Midbrain (tissue), 1 donor: Measurements from ENCODE around the gene LONRF2.
A peak's percentile ranks its signal among the peaks of the same experiment; 100 is the strongest.

Source experiments
- DNase-seq: peaks from one replicate; lab custom pipeline; 2025; lab: John Stamatoyannopoulos, UW

The LONRF2 gene

DNA sequence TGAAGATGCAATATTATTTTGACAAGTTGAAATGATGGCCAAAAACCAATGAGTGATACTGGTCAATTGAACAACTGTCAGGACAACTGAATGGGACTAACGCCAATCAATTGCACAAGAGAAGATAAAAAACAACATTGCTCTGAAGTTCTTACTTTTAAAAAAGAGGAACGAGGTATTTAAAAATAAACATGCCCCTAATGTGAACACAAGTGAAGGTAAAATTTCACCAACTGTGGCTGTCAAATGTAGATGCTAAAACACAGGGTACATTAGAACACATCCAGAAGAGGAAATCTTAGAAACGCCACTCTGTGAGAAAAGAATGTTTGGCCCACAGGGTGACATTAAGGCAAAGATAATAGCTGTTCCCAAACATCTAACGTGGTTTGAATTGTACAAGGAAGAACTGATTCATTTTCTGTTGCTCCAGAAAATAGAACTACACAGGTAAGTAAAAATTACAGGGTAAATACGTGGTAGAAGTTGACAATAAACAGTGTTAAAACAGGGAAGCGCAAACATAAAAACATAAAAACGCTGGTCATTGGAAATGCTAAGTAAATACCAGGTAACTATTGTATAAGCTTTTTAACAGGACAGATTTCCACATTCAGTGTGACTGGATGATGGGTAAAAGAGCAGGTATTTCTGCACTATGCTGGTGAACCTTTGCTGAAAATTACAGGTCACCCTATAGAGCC, 20.3 kb downstream of the LONRF2 start:
- DNase-seq, result no peak

DNA sequence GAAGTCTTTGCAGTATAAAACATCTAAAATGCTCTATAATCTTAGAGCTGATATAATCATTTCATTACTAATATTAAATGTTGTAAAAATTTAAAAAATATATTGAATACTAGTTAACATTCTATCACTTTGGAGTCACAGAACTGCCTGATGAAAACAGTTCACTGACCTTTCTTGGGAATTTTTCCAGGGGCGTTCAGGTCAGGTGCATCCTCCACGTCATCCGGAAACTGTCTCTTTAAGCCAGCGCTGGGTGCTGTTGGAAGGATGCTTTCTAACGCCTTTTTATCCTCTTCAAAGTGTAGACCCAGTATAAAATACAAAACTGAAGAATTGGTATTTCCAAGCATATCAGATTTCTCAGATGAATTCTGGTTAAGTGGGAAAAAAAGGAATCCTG, 22.8 kb downstream of the LONRF2 start:
- DNase-seq, result no peak

DNA sequence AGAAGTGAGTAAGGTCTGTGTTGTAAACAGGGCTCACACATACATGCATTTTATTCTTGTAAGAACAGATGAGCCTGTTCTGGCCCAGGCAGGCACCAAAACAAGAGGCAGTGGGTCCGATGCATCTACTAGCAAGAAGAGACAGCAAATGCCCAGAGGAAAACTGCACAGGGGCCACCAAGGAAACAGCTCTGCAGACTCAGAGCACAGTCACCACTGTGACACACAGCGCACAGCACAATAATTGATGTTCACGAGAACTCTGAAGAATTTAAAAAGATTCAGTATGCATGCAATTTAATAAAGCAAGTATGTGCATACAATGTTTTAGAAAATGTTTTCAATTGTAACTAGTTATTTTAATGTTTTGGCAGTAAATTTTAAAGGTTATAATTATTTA, 24.8 kb downstream of the LONRF2 start:
- no peak for DNase-seq

DNA sequence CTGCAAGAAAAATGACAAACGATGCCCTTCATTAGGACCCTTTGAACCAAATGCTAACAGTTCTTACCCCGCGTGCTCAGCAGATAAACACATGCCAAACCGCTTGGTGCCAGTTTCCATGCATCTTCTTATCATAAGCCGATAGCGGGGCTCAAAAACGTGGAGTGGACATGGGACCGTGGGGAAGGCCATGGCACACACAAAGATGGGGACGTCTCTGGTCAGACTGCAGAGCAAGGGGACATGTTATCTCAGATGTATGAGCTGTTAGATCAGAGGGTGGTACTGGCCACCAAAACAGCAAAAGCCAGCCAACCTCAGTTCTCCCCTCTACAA, 28.2 kb downstream of the LONRF2 start:
- no peak for DNase-seq

DNA sequence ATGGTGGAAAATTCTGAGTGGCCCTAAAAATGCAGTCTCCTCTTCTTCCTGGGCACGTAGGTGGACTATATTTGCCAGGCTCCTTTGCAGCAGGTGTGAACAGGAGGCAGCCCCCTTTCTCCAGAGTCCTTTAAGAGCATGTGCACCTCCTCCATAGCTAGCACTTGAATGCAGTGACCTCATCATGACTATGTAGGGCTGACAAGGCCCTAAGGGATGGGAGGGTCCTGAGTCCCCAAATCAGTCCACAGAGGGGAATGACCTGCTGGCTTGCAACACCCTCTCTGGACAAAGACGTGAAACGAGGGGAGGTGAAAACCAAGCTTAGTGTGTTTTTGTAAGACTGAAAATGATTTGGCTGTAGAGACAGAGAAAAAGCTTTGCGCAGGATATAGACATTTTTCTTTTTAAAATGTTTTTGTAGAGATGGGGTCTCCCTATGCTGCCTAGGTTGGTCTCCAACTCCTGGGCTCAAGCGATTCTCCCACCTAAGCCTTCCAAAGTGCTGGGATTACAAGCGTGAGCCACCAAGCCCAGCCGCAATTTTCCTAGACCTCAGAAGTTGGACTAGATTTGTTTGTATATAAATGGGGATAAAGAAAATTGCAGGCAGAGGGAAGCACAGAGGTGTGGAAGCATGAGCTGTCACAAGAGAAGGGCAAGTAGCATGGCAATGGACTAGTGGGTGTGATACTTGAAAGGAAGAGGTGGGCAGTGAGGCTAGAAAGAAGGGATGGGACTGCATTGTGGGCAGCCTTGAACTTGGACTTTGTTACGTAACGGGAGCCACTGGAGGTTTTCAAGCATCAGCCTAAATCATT, 28.8 kb downstream of the LONRF2 start:
- DNase-seq, result no peak

DNA sequence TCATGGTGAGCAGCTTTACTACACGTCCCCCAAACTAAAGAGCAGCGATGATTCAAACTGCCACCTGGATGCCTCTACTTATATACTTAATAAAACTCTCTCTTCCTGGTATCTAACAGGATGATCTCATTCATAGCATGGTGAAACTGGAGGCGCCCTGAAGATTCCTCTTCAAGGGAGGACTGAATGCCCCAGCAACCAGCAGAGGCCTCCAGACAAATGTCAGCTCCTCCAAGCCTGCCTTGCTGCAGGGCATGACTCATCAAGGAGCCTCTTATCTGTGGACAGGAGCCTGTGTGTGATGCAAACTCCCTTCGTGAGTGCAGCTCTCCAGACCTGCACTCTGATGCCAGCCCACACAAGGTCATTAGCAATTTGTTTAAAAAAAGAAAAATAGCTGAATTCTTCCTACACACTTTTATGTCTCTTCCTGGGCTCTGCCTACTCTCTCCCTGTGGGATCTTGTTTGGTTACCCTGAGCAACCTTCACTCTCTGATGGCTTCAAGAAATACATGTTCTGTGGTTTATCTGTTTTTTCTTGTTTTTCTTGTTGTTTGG, 30.2 kb downstream of the LONRF2 start:
- no peak for DNase-seq

DNA sequence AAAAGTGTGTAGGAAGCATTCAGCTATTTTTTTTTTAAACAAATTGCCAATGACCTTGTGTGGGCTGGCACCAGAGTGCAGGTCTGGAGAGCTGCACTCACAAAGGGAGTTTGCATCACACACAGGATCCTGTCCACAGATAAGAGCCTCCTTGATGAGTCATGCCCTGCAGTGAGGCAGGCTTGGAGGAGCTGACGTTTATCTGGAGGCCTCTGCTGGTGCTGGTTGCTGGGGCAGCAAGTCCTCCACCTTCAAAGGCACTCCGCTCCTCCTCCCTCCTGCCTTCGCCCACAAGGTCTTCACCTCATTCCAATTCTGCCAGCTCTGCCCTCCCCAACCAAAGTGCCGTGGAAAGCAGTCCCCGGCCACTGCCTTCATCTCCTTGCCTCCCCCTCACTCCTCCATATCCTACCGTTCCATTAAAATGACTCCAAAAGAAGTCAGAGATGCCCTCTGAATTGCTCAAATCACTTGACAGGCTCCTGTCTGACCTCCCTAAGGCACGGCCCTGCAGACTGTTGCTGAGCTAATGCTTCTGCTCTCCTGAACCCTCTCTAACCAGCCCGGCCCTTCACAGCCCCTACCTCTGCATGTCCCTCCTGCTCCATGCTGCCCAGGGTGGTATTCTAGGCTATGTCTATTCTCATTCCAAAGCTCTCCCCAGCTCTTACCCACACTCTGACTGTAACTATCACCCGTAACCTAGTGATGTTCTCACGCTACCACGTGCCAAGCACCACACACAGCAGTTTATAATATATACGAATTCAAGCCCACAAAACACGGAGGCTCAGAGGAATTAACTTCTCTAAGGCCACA, 30.9 kb downstream of the LONRF2 start:
- DNase-seq, result peak; percentile 7

DNA sequence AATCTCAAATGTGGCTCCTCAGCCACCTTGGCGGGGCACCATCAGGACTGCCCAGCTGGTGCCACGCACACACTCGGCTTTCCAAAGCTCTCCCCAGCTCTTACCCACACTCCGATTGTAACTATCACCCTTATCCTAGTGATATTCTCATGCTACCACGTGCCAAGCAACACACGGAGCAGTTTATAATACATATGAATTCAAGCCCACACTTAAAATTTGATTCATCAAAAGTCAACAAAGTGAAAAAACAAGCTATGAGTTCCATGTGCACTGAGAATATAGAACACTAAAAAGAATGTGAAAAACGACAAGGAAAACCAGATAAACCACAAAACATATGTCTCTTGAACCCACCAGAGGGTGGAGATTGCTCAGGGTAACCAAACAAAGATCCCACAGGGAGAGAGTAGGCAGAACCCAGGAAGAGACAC, 31.6 kb downstream of the LONRF2 start:
- no peak for DNase-seq

DNA sequence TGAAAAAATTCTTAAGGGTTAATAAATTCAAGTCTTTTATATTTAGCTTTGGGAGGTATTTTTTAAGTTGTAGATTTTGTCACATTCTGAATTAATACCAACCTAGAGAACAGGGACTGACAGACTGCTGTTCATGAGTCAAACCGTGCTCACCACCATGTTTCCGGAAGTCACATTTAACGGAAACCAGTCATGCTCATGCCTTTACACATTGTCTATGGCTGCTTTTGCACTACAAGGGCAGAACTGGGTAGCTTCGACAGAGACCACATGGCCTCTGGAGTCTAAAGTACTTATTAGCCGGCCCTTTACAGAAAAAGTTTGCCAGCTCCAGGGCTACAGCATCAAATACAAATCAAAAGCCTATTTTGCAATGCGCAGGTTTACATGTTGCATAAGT, 33.3 kb downstream of the LONRF2 start:
- DNase-seq, result no peak

DNA sequence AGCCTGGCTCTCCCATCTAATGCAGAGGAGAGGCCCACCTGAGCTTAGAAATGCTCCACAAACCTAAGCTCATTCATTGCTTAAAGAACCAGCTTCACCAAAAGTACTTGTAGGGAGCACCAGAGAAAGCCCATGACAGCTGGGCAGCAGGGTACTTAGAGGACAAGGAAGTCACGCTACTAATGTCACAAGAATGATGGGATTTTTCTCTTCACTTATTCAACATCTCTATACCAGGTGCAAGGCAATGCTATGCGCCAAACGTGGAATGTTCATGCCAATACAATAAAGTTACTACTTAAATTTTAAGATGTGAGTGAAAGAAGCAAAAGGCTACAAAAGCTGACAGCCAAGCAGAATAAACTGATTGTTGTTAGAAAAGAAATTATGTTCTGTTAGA, 36.0 kb downstream of the LONRF2 start:
- DNase-seq, result no peak

DNA sequence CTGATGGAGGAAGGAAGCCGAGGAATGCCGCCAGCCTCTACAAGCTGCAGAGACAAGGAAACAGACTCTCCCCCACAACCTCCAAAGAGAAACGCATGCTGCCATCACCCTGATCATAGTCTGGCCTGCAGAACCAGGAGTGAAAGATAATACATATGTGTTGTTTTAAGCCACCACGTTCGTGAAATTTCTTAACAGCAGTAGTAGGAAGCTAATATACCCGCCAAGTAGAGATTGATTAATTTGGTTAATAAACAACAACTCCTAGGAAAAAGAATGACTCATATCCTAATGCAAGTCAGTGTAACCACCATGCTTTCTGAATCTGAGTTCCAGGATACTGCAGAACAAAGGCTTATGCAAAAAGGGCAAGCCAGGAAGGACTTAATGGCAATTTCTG, 36.6 kb downstream of the LONRF2 start:
- no peak for DNase-seq

DNA sequence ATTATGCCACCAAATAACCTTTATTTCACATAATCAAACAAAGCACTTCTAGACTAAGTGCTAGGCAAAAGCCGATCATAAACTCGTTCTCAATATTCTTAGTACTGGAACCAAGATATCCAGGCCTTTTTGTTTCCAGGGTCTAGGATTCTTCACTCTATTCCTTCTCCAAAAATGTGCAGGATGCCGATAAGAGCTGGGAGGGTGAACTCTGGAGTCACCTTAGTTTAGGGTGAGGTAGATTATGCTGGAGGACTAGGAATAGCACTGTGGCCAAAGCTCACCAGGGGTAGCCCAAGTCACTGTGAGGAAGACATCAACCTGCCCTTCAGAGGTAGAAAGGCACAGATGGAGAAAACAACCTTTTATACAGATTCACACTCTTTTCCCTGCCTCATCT, 37.3 kb downstream of the LONRF2 start:
- no peak for DNase-seq

DNA sequence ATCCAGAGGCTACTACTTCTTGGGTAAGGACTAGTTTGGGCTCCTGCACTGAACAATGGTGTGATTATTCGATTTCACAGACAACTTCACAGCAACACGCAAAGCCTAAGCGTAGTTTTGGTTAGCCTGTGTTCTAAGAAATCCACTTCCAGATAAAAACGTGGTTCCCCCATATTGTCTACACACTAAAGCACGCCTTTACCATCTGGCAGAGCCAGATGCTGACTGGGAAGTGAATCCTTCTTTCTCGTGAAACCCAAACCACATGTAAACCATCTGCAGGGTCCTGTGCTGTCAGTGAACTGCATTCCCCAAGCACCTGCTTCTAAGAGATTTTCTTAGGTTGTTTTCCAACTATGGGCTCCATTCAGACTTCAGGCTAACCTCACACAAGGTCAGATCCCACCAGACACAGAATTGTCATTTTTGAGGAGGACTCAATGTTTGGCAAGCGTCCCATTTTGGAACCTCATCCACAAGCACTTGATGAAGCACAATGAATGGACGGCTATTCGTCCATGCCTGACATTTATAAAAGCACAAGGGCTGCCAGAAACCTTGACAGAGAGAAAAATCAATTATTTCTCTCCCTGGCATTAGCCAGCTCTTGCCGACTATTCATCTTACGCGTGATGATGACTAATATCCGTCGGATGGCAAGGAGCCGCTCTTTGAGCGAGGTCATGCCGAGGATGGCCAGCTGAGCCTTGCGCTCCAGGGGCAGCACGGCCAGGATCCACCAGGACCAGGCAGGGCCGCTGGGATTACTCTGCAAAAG, 38.4 kb downstream of the LONRF2 start:
- DNase-seq, result no peak

DNA sequence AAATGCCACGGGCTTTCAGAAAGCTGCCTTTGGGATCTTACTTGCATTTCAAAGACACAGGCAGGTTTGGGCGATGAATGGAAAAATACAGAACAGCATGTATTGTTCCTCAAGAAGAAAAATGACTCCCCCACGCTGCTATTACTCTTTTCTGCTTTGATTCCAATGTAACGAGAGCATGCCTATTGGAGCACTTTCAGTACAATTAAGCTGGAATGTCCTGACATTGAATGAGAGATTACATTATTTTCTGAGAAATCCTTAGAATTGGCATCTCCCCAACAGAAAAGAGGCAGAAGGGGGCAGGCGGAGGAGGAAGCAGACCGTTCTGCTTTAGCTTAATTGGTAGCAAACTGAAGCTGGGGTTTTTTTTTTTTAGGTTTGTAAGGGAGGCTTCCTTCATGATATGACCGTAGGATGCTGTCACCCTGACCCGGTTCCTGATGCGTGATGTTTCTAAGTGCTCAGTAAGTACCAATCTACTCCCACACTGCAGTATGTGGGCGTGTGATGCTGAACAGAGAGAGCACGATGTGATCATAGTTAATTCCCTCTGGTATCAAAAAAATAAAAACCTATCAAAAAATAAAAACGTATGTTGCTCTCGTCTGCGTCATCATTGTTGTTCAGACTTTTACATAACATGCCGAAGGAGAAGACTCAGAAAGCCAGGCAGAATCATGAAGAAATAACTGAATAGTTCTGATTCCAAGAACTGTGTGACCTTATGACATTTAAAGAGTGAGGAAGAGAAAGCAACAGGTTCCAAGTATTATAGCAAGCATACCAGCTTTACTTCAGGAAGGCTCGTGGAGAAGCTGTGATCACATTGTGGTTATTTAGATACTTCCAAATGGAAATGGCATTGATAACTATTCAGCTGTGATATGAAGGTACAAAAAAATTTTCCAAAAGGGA, 40.5 kb downstream of the LONRF2 start:
- DNase-seq, result no peak

DNA sequence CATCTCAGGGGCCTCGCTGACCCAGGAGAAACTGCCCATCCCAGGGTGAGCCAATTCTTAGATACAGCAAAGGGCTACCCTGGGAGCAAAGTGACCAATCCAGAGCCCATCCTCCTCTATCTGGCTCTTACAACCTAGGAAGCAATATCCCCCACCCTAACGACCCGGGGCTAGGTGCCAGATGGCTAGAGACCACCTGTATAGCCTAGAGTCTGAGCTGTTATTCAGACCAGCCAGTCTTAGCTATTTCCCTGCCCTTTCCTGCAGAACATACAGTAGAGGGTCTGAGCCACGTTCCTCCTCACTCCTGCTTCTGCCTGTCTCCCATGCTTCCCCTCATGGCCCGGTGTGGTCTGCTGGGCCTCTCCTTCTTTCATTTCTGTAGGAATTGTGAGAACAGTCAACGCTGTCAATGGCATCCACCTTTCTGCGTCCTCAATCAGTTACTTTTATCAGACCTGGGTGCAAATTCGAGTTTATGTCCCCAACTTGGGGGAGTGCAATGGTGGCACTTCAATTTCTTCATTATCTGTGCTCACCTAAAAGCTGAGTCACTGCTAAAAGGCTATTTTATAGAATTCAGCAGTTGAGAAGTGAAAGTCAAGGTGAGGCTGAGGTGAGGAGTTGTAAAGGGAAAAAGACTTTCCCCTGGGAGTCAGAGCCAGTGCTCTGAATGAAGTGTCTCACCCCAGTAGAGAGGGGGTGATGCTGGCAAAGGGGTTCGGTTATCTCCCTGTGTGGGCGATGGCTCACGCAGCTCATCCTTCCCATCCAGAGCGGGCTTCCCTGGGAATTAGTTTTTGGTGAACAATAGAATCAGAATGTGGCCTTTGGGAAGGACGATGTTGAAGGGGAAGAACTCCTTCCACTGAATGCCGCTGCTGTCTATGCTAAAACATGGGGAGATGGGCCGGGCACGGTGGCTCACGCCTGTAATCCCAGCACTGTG, 42.4 kb downstream of the LONRF2 start:
- DNase-seq, result no peak

DNA sequence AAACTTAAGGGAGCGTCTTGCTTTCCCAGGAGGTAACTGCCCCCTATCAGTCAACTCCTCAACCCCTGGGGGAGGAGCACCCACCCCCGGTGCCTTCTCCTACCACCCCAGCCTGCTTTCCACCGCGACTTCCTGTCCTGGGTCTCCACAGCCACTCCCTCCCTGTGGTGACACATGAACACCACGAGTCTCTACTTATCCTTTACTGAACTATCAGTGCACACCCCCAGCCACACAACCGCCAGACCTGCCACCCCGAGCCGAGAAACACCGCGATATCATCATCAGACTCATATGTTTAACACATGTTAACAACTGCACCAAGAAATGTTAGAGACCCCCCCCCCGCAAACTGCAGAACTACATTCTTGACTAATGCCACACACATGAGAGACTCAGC, 43.3 kb downstream of the LONRF2 start:
- DNase-seq, result no peak

DNA sequence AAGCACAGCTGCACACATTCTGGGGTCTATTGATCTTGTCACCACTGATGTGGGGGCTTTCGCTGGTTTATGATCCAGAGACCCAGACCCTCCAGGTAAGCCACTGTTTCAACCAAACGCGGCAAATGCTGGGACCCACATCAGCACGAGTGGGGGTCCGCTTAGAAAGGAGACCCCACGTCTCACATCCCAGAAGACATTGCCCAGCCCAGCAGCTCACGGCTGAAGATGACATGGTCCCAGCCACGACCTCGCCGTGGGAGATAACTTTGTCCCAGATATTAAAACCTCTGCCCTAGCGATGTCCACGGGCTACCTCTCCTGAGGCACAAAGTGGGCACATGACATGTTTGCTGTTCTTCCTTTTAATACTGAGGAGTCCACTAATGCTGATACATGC, 43.8 kb downstream of the LONRF2 start:
- DNase-seq, result no peak

DNA sequence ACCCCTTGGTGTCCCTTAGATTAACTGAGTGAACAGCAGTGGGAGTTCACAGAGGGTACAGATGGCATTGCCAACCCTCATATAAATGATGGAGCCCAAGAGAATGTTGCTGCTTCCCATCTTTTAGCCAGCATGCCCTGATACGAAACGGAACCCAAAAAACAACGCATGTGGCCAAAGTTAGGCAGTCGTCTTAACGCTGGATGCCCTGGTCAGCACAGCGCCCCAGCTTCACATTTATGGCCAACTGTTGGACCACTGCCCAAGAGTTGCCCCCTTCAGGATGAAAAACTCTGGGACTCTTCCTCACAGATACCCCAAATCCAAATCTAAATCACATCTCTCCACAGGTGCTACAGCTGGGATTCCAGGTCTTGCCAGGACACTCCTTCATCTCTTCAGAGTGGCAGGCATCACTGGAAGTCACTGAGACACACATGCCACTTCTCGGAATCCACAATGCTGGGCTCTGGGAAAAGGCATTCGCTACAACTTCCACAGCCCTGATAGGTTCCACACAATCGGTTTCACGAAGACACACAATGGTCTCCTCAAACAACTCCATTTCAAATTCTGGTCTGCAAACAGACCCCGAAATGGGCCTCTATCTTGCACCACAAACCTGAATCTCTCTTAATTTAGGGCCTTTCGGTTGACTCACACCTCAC, 44.6 kb downstream of the LONRF2 start:
- no peak for DNase-seq

DNA sequence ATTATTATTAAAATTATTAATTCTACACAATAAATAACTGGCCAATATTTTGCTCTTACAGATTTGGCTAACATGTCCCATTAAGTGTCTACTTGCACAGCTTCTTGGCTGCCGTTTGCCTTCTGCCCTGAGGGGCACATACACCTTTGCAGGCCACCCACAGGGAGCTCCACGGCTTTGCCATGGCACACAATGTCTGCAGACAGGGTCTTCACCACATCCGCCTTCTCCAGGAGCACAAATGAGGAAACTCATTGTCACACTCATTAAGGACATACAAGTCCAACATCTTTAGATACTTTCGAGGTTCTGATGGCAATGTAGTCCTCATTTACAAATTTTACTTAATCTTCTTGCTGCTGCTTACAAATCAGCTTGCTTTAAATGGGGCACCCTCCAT, 45.6 kb downstream of the LONRF2 start:
- no peak for DNase-seq
